ENCODE results near the gene NFATC2.

The NFATC2 gene

GRCh38 chr20:51403466-51404220 lies 138.9 kb downstream of the NFATC2 start:
- Histone ChIP-seq H3K27ac (ENCODE audit: low read depth, low read length) (peak overlapping the region; percentile 76), H3K4me1 (ENCODE audit: control insufficient read depth, low read length) (peaks cover 73% of the 10 kb centered on the region), H3F3A (ENCODE audit: control insufficient read depth, insufficient read depth) (peaks cover 10% of the 10 kb centered on the region; the same call in 1 of the 2 replicates), H3K36me3 (ENCODE audit: control insufficient read depth, low read length) (peaks cover 63% of the 10 kb centered on the region), H3K9me2 (replicated peaks; ENCODE audit: control insufficient read depth, low read length) (no peaks in the 10 kb centered on the region), H3K79me2 (ENCODE audit: control insufficient read depth, low read length) (peaks cover 28% of the 10 kb centered on the region), H3K9me3 (ENCODE audit: control insufficient read depth, insufficient read depth, low read length) (no peaks in the 10 kb centered on the region), H3K4me2 (ENCODE audit: low read length) (peak overlapping the region; percentile 59; the same call in 1 of the 2 replicates), H3K27me3 (ENCODE audit: control insufficient read depth, low read length) (no peaks in the 10 kb centered on the region), H4K20me1 (ENCODE audit: control insufficient read depth, insufficient read depth, low read depth, low read length) (no peaks in the 10 kb centered on the region), H3K4me3 (ENCODE audit: low read length) (no peak overlapping the region)
- TF ChIP-seq EZH2phosphoT487 (IDR thresholded peaks at IDR 0.05; ENCODE audit: borderline replicate concordance, low read length) (no peak), CTCF (IDR thresholded peaks at IDR 0.05; ENCODE audit: low read depth, low read length, poor library complexity, severe bottlenecking) (peak; percentile 14)

GRCh38 chr20:51402201-51402600 lies 140.3 kb downstream of the NFATC2 start:
- Histone ChIP-seq H3K79me2 (ENCODE audit: control insufficient read depth, low read length) (peaks cover 28% of the 10 kb centered on the region), H3K4me1 (ENCODE audit: control insufficient read depth, low read length) (peaks cover 73% of the 10 kb centered on the region), H3K9me2 (replicated peaks; ENCODE audit: control insufficient read depth, low read length) (no peaks in the 10 kb centered on the region), H3K4me2 (ENCODE audit: low read length) (peak overlapping the region; percentile 56), H3F3A (ENCODE audit: control insufficient read depth, insufficient read depth) (peaks cover 10% of the 10 kb centered on the region; the same call in 1 of the 2 replicates), H3K9me3 (ENCODE audit: control insufficient read depth, insufficient read depth, low read length) (no peaks in the 10 kb centered on the region), H3K4me3 (ENCODE audit: low read length) (peak overlapping the region; percentile 14), H3K27ac (ENCODE audit: low read depth, low read length) (peak overlapping the region; percentile 76), H3K36me3 (ENCODE audit: control insufficient read depth, low read length) (peaks cover 59% of the 10 kb centered on the region), H3K27me3 (ENCODE audit: control insufficient read depth, low read length) (no peaks in the 10 kb centered on the region), H4K20me1 (ENCODE audit: control insufficient read depth, insufficient read depth, low read depth, low read length) (no peaks in the 10 kb centered on the region)
- no peak for TF ChIP-seq EZH2phosphoT487 (IDR thresholded peaks at IDR 0.05; ENCODE audit: borderline replicate concordance, low read length)
- TF ChIP-seq CTCF (IDR thresholded peaks at IDR 0.05; ENCODE audit: low read depth, low read length, poor library complexity, severe bottlenecking) = no peak

- H3K4me2 ChIP-seq (ENCODE audit: low read length) = peak overlapping the region; percentile 56
These were observed 141.0 kb downstream of the NFATC2 start for GRCh38 chr20:51401496-51401895.

More at GRCh38 chr20:51401496-51401895, 141.0 kb downstream of the NFATC2 start:
- H3K79me2 ChIP-seq (ENCODE audit: control insufficient read depth, low read length) = peaks cover 28% of the 10 kb centered on the region
- peak overlapping the region; percentile 76 for H3K27ac ChIP-seq (ENCODE audit: low read depth, low read length)
- no peaks in the 10 kb centered on the region for H3K9me3 ChIP-seq (ENCODE audit: control insufficient read depth, insufficient read depth, low read length)
- no peak for TF ChIP-seq CTCF (IDR thresholded peaks at IDR 0.05; ENCODE audit: low read depth, low read length, poor library complexity, severe bottlenecking)
- TF ChIP-seq EZH2phosphoT487 (IDR thresholded peaks at IDR 0.05; ENCODE audit: borderline replicate concordance, low read length) = no peak
- peaks cover 59% of the 10 kb centered on the region for H3K36me3 ChIP-seq (ENCODE audit: control insufficient read depth, low read length)
- no peaks in the 10 kb centered on the region for H3K27me3 ChIP-seq (ENCODE audit: control insufficient read depth, low read length)
- H3K9me2 ChIP-seq (replicated peaks; ENCODE audit: control insufficient read depth, low read length) = no peaks in the 10 kb centered on the region
- no peaks in the 10 kb centered on the region for H4K20me1 ChIP-seq (ENCODE audit: control insufficient read depth, insufficient read depth, low read depth, low read length)
- peaks cover 73% of the 10 kb centered on the region for H3K4me1 ChIP-seq (ENCODE audit: control insufficient read depth, low read length)
- peaks cover 10% of the 10 kb centered on the region; the same call in 1 of the 2 replicates for H3F3A ChIP-seq (ENCODE audit: control insufficient read depth, insufficient read depth)
- H3K4me3 ChIP-seq (ENCODE audit: low read length) = peak overlapping the region; percentile 14

All from DOHH2 (cell line).